Fibroblast of the conjunctiva (primary cell): ENCODE data around the gene PCSK2.

Source experiments
- DNase-seq: peaks from one replicate; pipeline ENCODE4 v3.0.0-alpha.2; 2010; ENCODE audit warnings: low read depth

PCSK2 gene

GRCh38 chr20:17248224-17248623 is 21.4 kb downstream of the PCSK2 start:
- no peak for DNase-seq

GRCh38 chr20:17262786-17263185 is 35.9 kb downstream of the PCSK2 start:
- no peak for DNase-seq

GRCh38 chr20:17273717-17274116 is 46.9 kb downstream of the PCSK2 start:
- no peak for DNase-seq

- no peak for DNase-seq
Measured at GRCh38 chr20:17276101-17276500, 49.3 kb downstream of the PCSK2 start.

GRCh38 chr20:17281478-17281877 is 54.6 kb downstream of the PCSK2 start:
- no peak for DNase-seq

- no peak for DNase-seq
Measured at GRCh38 chr20:17282501-17282900, 55.7 kb downstream of the PCSK2 start.

GRCh38 chr20:17287503-17287902 is 60.7 kb downstream of the PCSK2 start:
- DNase-seq = no peak

GRCh38 chr20:17287998-17288397 is 61.2 kb downstream of the PCSK2 start:
- DNase-seq = no peak

GRCh38 chr20:17295151-17295726 is 68.4 kb downstream of the PCSK2 start:
- DNase-seq = no peak

GRCh38 chr20:17295991-17296390 is 69.2 kb downstream of the PCSK2 start:
- DNase-seq = no peak

GRCh38 chr20:17298171-17298570 is 71.3 kb downstream of the PCSK2 start:
- DNase-seq = no peak

- DNase-seq = no peak
Measured at GRCh38 chr20:17298751-17299150, 71.9 kb downstream of the PCSK2 start.

- no peak for DNase-seq
Measured at GRCh38 chr20:17300113-17300512, 73.3 kb downstream of the PCSK2 start.

- DNase-seq = no peak
Measured at GRCh38 chr20:17304774-17305173, 77.9 kb downstream of the PCSK2 start.

GRCh38 chr20:17306427-17306826 is 79.6 kb downstream of the PCSK2 start:
- DNase-seq = no peak

- DNase-seq = no peak
Measured at GRCh38 chr20:17314264-17314663, 87.4 kb downstream of the PCSK2 start.

GRCh38 chr20:17315407-17316231 is 88.8 kb downstream of the PCSK2 start:
- DNase-seq = no peak

GRCh38 chr20:17316316-17317038 is 89.6 kb downstream of the PCSK2 start:
- DNase-seq = no peak

- DNase-seq = no peak
Measured at GRCh38 chr20:17317341-17317740, 90.5 kb downstream of the PCSK2 start.

GRCh38 chr20:17320456-17320855 is 93.6 kb downstream of the PCSK2 start:
- no peak for DNase-seq

- DNase-seq = no peak
Measured at GRCh38 chr20:17326096-17326495, 99.3 kb downstream of the PCSK2 start.

- no peak for DNase-seq
Measured at GRCh38 chr20:17327185-17328148, 100.6 kb downstream of the PCSK2 start.
